Peyer's patch (tissue), 4 donors: ENCODE data around the gene SCFD2.

Source experiments
- POLR2A ChIP-seq, 2 donors: fragments of 450-650 bp; IDR thresholded peaks; one replicate each; pipeline ENCODE4 v1.5.1; 2017; ENCODE audit warnings: antibody characterized with exemption in 2 of 2, mild to moderate bottlenecking in 2 of 2, moderate library complexity in 2 of 2
- TF ChIP-seq, protein P1 (sequence below), 6 experiments: fragments of 450-650 bp in 4 of 6; fragments of 200-600 bp in 2 of 6; sonication (generic) in 1 of 6; IDR thresholded peaks; one replicate each; pipeline ENCODE4 v1.5.1; 2017 to 2019; ENCODE audit warnings: antibody characterized with exemption in 6 of 6, mild to moderate bottlenecking in 3 of 6, moderate library complexity in 1 of 6

DNA sequence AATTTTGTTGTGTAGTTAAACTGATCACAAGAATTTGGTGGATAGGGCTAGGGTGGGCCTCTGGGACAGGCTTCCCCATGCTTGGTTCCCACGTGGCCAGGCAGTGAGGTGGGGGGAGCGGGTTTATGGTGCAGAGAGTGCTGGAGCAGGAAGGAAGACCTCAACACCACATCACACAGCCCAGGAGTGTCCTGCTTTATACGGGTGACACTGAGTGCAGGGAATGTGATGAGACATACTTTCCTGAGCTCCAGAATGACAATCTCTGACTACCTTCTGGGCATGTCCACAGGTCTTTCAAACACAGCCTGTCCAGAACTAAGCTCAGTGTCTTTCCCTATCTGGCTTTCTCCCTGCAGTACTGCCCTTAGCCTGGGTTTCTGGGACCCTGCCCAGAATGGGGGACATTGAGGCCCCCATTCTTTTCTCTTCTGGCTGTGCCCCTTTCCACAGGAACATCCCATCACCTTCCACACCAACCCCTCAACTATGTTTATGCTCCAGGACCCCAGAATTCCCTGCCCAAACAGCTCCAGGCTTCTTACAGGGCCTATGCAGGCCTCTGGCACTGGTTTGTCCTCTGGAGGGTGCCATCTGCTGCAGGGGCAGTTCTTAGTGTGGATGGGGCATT lies 540.3 kb downstream of the SCFD2 start:
- TF ChIP-seq, protein P1, sequence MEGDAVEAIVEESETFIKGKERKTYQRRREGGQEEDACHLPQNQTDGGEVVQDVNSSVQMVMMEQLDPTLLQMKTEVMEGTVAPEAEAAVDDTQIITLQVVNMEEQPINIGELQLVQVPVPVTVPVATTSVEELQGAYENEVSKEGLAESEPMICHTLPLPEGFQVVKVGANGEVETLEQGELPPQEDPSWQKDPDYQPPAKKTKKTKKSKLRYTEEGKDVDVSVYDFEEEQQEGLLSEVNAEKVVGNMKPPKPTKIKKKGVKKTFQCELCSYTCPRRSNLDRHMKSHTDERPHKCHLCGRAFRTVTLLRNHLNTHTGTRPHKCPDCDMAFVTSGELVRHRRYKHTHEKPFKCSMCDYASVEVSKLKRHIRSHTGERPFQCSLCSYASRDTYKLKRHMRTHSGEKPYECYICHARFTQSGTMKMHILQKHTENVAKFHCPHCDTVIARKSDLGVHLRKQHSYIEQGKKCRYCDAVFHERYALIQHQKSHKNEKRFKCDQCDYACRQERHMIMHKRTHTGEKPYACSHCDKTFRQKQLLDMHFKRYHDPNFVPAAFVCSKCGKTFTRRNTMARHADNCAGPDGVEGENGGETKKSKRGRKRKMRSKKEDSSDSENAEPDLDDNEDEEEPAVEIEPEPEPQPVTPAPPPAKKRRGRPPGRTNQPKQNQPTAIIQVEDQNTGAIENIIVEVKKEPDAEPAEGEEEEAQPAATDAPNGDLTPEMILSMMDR (IDR thresholded peaks at IDR 0.05) = no peak
- TF ChIP-seq POLR2A (IDR thresholded peaks at IDR 0.05) = no peak
